SK-N-SH (cell line): ENCODE data around the gene WNT4.

Experiments
- CHD2 ChIP-seq: fragments of 150-350 bp; IDR thresholded peaks from 2 replicates; pipeline ENCODE4 v1.6.1; 2018; ENCODE audit warnings: low read length; ENCODE audit not compliant: partially characterized antibody
- EP300 ChIP-seq, 2 experiments: IDR thresholded peaks; 2 replicates each; pipeline versions ENCODE4 v1.4.0 to v1.6.1; 2012; ENCODE audit warnings: borderline replicate concordance in 1 of 2, low read depth in 1 of 2, low read length in 1 of 2
- FOXJ3 ChIP-seq: sonication (generic); formaldehyde crosslinking; IDR thresholded peaks from 2 replicates; pipeline ENCODE4 v1.5.1; 2020; ENCODE audit warnings: mild to moderate bottlenecking, missing genetic modification reagents
- MXI1 ChIP-seq: IDR thresholded peaks from 2 replicates; pipeline ENCODE4 v1.6.1; 2012; ENCODE audit warnings: mild to moderate bottlenecking, low read depth, low read length, improper control_type of control experiment
- POLR2AphosphoS5 ChIP-seq: IDR thresholded peaks from 2 replicates; pipeline ENCODE4 v1.6.1; 2012; ENCODE audit warnings: low read depth, low read length
- RCOR1 ChIP-seq: fragments of 150-350 bp; IDR thresholded peaks from 2 replicates; pipeline ENCODE4 v1.6.1; 2017; ENCODE audit warnings: antibody characterized with exemption, low read length
- REST ChIP-seq: IDR thresholded peaks from 2 replicates; pipeline ENCODE4 v1.6.1; 2012; ENCODE audit warnings: mild to moderate bottlenecking, low read depth, low read length, moderate library complexity
- RFX5 ChIP-seq: IDR thresholded peaks from 2 replicates; pipeline ENCODE4 v1.6.1; 2012; ENCODE audit warnings: mild to moderate bottlenecking, improper control_type of control experiment, low read length
- TEAD4 ChIP-seq: IDR thresholded peaks from 2 replicates; pipeline ENCODE4 v1.4.0; 2012; ENCODE audit warnings: mild to moderate bottlenecking, borderline replicate concordance; ENCODE audit not compliant: insufficient read depth
- TF ChIP-seq, protein P1 (sequence below): fragments of 200-600 bp; sonication (generic); IDR thresholded peaks from 2 replicates; pipeline ENCODE4 v1.6.1; 2017; ENCODE audit warnings: antibody characterized with exemption, mild to moderate bottlenecking, moderate library complexity

GRCh38 chr1:22140694-22141093 lies 2.2 kb downstream of the WNT4 start:
- TF ChIP-seq MXI1 (no peak), POLR2AphosphoS5 (no peak), TEAD4 (no peak), RFX5 (no peak), REST (no peak), EP300 (IDR thresholded peaks at IDR 0.05; ENCODE audit: borderline replicate concordance in 1 of 2, low read depth in 1 of 2, low read length in 1 of 2) (no peak), RCOR1 (no peak), FOXJ3 (CRISPR knock-in tag) (no peak), CHD2 (no peak)
- TF ChIP-seq, protein P1, sequence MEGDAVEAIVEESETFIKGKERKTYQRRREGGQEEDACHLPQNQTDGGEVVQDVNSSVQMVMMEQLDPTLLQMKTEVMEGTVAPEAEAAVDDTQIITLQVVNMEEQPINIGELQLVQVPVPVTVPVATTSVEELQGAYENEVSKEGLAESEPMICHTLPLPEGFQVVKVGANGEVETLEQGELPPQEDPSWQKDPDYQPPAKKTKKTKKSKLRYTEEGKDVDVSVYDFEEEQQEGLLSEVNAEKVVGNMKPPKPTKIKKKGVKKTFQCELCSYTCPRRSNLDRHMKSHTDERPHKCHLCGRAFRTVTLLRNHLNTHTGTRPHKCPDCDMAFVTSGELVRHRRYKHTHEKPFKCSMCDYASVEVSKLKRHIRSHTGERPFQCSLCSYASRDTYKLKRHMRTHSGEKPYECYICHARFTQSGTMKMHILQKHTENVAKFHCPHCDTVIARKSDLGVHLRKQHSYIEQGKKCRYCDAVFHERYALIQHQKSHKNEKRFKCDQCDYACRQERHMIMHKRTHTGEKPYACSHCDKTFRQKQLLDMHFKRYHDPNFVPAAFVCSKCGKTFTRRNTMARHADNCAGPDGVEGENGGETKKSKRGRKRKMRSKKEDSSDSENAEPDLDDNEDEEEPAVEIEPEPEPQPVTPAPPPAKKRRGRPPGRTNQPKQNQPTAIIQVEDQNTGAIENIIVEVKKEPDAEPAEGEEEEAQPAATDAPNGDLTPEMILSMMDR: no peak
